IMR-90 (cell line): ENCODE results near the gene ARL2. TPM values are rescaled to one million over a fixed set of nuclear protein-coding genes. Genes with fewer than 3 reads are reported as not detected.

Experiments used
- ATAC-seq: fragments of 200-7000 bp; cut with Tn5 transposase; 2 replicates; pipeline ENCODE4 v1.9.1; 2020; ENCODE audit warnings: low read depth, mild to moderate bottlenecking, moderate library complexity
- BruUV-seq: library from RNA; stranded (reverse); fragments of 400-500 nt; replicated peaks from 2 replicates; lab custom pipeline; 2021; lab: Mats Ljungman, UMichigan
- CTCF ChIA-PET: fragments of 300-600 bp; formaldehyde crosslinking; extraction: SDS; loops from one replicate; lab custom pipeline; 2021; ENCODE audit warnings: antibody characterized with exemption; lab: Yijun Ruan, JAX
- POLR2A ChIA-PET: fragments of 300-600 bp; sonication (Branson Sonifier 250); formaldehyde crosslinking; loops from one replicate; lab custom pipeline; 2022; ENCODE audit warnings: antibody characterized with exemption; ENCODE audit not compliant: unreplicated experiment; lab: Charles Lee
- DNase-seq: peaks from one replicate; pipeline ENCODE4 v3.0.0; 2013
- H2AFZ ChIP-seq: replicated peaks from 2 replicates; pipeline ENCODE3; 2013; ENCODE audit warnings: low read length, mild to moderate bottlenecking; ENCODE audit not compliant: poor library complexity
- H2AK5ac ChIP-seq: 2 replicates; pipeline ENCODE4 v1.6.1; 2013; ENCODE audit warnings: low read depth, low read length, inconsistent platforms
- H2AK9ac ChIP-seq: replicated peaks from 2 replicates; pipeline ENCODE3; 2013; ENCODE audit warnings: mild to moderate bottlenecking, low read depth, low read length, moderate library complexity; ENCODE audit not compliant: poor library complexity
- H2BK120ac ChIP-seq: 2 replicates; pipeline ENCODE4 v1.6.1; 2013; ENCODE audit warnings: low read depth, low read length, inconsistent platforms
- H2BK15ac ChIP-seq: 3 replicates; pipeline ENCODE4 v1.6.1; 2013; ENCODE audit warnings: low read depth, low read length, inconsistent platforms
- H2BK20ac ChIP-seq: 2 replicates; pipeline ENCODE4 v1.6.1; 2013; ENCODE audit warnings: low read depth, mild to moderate bottlenecking, inconsistent platforms, low read length, moderate library complexity
- H2BK5ac ChIP-seq: 2 replicates; pipeline ENCODE4 v1.6.1; 2013; ENCODE audit warnings: mild to moderate bottlenecking, low read depth, low read length, inconsistent platforms; ENCODE audit not compliant: poor library complexity, severe bottlenecking
- H3K14ac ChIP-seq: replicated peaks from 2 replicates; pipeline ENCODE4 v1.6.1; 2013; ENCODE audit warnings: low read depth, low read length, inconsistent platforms
- H3K18ac ChIP-seq: 2 replicates; pipeline ENCODE4 v1.6.1; 2013; ENCODE audit warnings: low read depth, low read length, control low read depth
- H3K23ac ChIP-seq: 2 replicates; pipeline ENCODE4 v1.6.1; 2013; ENCODE audit warnings: low read depth, low read length, inconsistent platforms
- H3K27ac ChIP-seq: 2 replicates; pipeline ENCODE4 v1.5.1; 2013; ENCODE audit warnings: mild to moderate bottlenecking, control low read depth, low read length; ENCODE audit not compliant: insufficient read depth
- H3K27me3 ChIP-seq: 2 replicates; pipeline ENCODE4 v1.6.1; 2013; ENCODE audit warnings: low read length; ENCODE audit not compliant: control insufficient read depth, insufficient read depth
- H3K36me3 ChIP-seq: 2 replicates; pipeline ENCODE4 v1.6.1; 2013; ENCODE audit warnings: low read length, mixed read lengths; ENCODE audit not compliant: control insufficient read depth, insufficient read depth
- H3K4ac ChIP-seq: 2 replicates; pipeline ENCODE4 v1.6.1; 2013; ENCODE audit warnings: low read depth, low read length, inconsistent platforms
- H3K4me1 ChIP-seq: 2 replicates; pipeline ENCODE4 v1.6.1; 2013; ENCODE audit warnings: low read length, mixed read lengths; ENCODE audit not compliant: control insufficient read depth, insufficient read depth
- H3K4me2 ChIP-seq: 2 replicates; pipeline ENCODE4 v1.6.1; 2013; ENCODE audit warnings: low read depth, mild to moderate bottlenecking, control low read depth, low read length, moderate library complexity
- H3K4me3 ChIP-seq: 2 replicates; pipeline ENCODE4 v1.5.1; 2013; ENCODE audit warnings: low read depth, mild to moderate bottlenecking, control low read depth, low read length, moderate library complexity; ENCODE audit not compliant: insufficient read depth
- H3K56ac ChIP-seq: 2 replicates; pipeline ENCODE4 v1.6.1; 2013; ENCODE audit warnings: low read length, inconsistent platforms; ENCODE audit not compliant: insufficient read depth; ENCODE audit errors: extremely low read depth
- H3K79me1 ChIP-seq, 2 experiments: 2 replicates each; pipeline ENCODE4 v1.6.1; 2013; ENCODE audit warnings: low read length in 2 of 2, inconsistent platforms in 1 of 2, low read depth in 1 of 2
- H3K9ac ChIP-seq: 2 replicates; pipeline ENCODE4 v1.6.1; 2013; ENCODE audit warnings: low read depth, low read length, control low read depth
- H3K9me1 ChIP-seq: 2 replicates; pipeline ENCODE4 v1.6.1; 2013; ENCODE audit warnings: low read length, inconsistent platforms; ENCODE audit not compliant: insufficient read depth
- H3K9me3 ChIP-seq: 2 replicates; pipeline ENCODE4 v1.6.1; 2013; ENCODE audit warnings: low read length; ENCODE audit not compliant: control insufficient read depth, insufficient read depth
- H4K20me1 ChIP-seq: 2 replicates; pipeline ENCODE4 v1.6.1; 2013; ENCODE audit warnings: low read length, inconsistent platforms; ENCODE audit not compliant: insufficient read depth
- H4K5ac ChIP-seq: 2 replicates; pipeline ENCODE4 v1.6.1; 2013; ENCODE audit warnings: mild to moderate bottlenecking, low read depth, low read length, control low read depth
- H4K8ac ChIP-seq, 2 experiments: 2 replicates each; pipeline ENCODE4 v1.6.1; 2013; ENCODE audit warnings: low read depth in 2 of 2, low read length in 2 of 2, control low read depth in 1 of 2, inconsistent platforms in 1 of 2
- H4K91ac ChIP-seq: 2 replicates; pipeline ENCODE4 v1.6.1; 2013; ENCODE audit warnings: low read depth, low read length, inconsistent platforms; ENCODE audit not compliant: insufficient read depth
- BHLHE40 ChIP-seq: fragments of 150-350 bp; IDR thresholded peaks from 2 replicates; pipeline ENCODE4 v1.6.1; 2016; ENCODE audit warnings: mild to moderate bottlenecking, low read depth, low read length
- CEBPB ChIP-seq: IDR thresholded peaks from 2 replicates; pipeline ENCODE4 v1.6.1; 2012; ENCODE audit warnings: low read depth, low read length, improper control_type of control experiment
- CHD1 ChIP-seq: IDR thresholded peaks from 2 replicates; pipeline ENCODE4 v1.6.1; 2012; ENCODE audit warnings: low read depth, low read length, improper control_type of control experiment
- FOS ChIP-seq: fragments of 150-350 bp; IDR thresholded peaks from 2 replicates; pipeline ENCODE4 v1.6.1; 2016; ENCODE audit warnings: low read depth, low read length
- MAFK ChIP-seq: IDR thresholded peaks from 2 replicates; pipeline ENCODE4 v1.6.1; 2012; ENCODE audit warnings: low read depth, low read length, improper control_type of control experiment
- MAZ ChIP-seq: IDR thresholded peaks from 2 replicates; pipeline ENCODE4 v1.6.1; 2012; ENCODE audit warnings: low read depth, mild to moderate bottlenecking, low read length, improper control_type of control experiment, moderate library complexity, borderline replicate concordance
- MXI1 ChIP-seq: IDR thresholded peaks from 2 replicates; pipeline ENCODE4 v1.6.1; 2012; ENCODE audit warnings: low read depth, mild to moderate bottlenecking, low read length, moderate library complexity, borderline replicate concordance
- NFE2L2 ChIP-seq: fragments of 150-350 bp; IDR thresholded peaks from 2 replicates; pipeline ENCODE4 v1.6.1; 2016; ENCODE audit warnings: low read depth, mild to moderate bottlenecking, low read length
- POLR2A ChIP-seq: IDR thresholded peaks from 2 replicates; pipeline ENCODE4 v1.6.1; 2012; ENCODE audit warnings: mild to moderate bottlenecking, low read depth, low read length
- RAD21 ChIP-seq: IDR thresholded peaks from 2 replicates; pipeline ENCODE4 v1.6.1; 2012; ENCODE audit warnings: low read length, improper control_type of control experiment
- RCOR1 ChIP-seq: IDR thresholded peaks from 2 replicates; pipeline ENCODE4 v1.6.1; 2012; ENCODE audit warnings: mild to moderate bottlenecking, low read length, improper control_type of control experiment; ENCODE audit not compliant: insufficient replicate concordance
- RFX5 ChIP-seq: IDR thresholded peaks from 2 replicates; pipeline ENCODE4 v1.8.0; 2012; ENCODE audit warnings: low read depth, mild to moderate bottlenecking, low read length, moderate library complexity
- SMC3 ChIP-seq: fragments of 150-350 bp; IDR thresholded peaks from 2 replicates; pipeline ENCODE4 v1.6.1; 2016; ENCODE audit warnings: low read depth, mild to moderate bottlenecking, antibody characterized with exemption, low read length, moderate library complexity
- WGBS, 2 experiments: methylation state at CpG; one replicate each; pipeline versions ENCODE4 v1.1.5 to v1.1.7; 2013; ENCODE audit warnings: missing lambda C conversion rate in 2 of 2; ENCODE audit not compliant: insufficient read length in 1 of 2; ENCODE audit errors: extremely low coverage in 2 of 2; 5-methylcytosine and 5-hydroxymethylcytosine counted together
- dilution Hi-C: fragments of 300-500 bp; cut with HindIII; formaldehyde crosslinking; loops from one replicate; pipeline ENCODE4 v1.14.3; 2018; ENCODE audit warnings: low sequenced_read_pairs; ENCODE audit not compliant: unreplicated experiment
- in situ Hi-C: fragments of 300-500 bp; cut with MboI; formaldehyde crosslinking; loops from 3 replicates; pipeline ENCODE4 v1.14.3; 2019; ENCODE audit warnings: low sequenced_read_pairs, inconsistent platforms, mixed read lengths
- intact Hi-C: fragments of 100-400 bp; cut with micrococcal nuclease; formaldehyde crosslinking; loops from 2 replicates; pipeline ENCODE4 v1.10.0; 2022
- polyA plus RNA-seq, 3 experiments: library from polyadenylated mRNA; depleted of rRNA; stranded (reverse); fragments of >200 nt; gene quantifications; 2 replicates each; pipeline ENCODE4 v1.2.3, GENCODE V29; 2012; ENCODE audit warnings: low replicate concordance in 1 of 3
- total RNA-seq: library from RNA; depleted of rRNA; stranded (reverse); fragments of >200 nt; gene quantifications from 2 replicates; pipeline ENCODE4 v1.2.3, GENCODE V29; 2012
- TF ChIP-seq, protein P1 (sequence below): conservative IDR thresholded peaks from 2 replicates; pipeline ENCODE4 v1.5.1; 2012; ENCODE audit warnings: mild to moderate bottlenecking, low read depth, low read length, improper control_type of control experiment
- TF ChIP-seq, protein P2 (sequence below): fragments of 150-350 bp; IDR thresholded peaks from 2 replicates; pipeline ENCODE4 v1.6.1; 2017; ENCODE audit warnings: mild to moderate bottlenecking, antibody characterized with exemption, low read length, low read depth

Gene ARL2
- total and polyA plus RNA-seq, 2 of the 4 experiments (the other 2 are of a cell fraction): 48.9 to 152 TPM

DNA sequence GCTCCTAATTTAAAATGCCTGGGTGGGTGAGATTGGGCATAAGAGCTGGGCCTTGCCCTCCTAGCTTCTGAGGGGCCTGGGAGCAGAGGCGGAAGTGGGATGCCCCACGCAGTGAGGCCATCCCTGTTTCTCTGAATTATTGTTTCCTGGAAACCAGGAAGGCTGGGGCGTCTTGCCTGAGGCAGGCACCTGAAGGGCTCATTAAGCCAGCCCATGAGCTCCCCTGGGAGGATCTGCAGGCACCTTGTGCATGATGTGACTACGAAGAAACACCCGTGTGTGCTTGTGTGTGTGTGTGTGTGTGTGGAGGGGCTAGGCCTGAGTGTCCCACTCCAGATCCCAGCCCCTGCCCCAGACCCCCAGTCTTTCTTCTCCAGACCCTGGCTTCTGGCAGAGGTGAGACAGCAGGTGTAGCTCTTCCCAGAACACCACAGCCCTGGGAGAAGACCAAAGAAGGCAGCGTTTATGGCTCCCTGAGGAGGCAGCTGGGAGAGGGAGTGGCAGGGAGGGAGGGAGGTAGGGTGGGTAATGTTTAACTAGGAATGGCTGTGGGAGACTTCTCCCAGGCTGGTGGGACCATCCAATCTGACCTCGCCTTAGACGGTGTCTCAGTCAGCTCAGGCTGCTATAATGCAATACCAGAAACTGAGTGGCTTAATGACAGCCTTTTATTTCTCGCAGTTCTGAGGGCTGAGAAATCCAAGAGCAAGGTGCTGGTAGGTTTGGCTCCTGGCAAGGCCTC, 15.1 kb upstream of the ARL2 start:
- no peak overlapping the region for H4K91ac ChIP-seq
- CTCF ChIA-PET: interaction anchor here (0.9 kb wide), 1 partner anchor 152 kb away, joined by 3 read pairs; no protein-coding TSS in a partner anchor
- ATAC-seq (no peak), DNase-seq (no peak)
- no peaks in the 10 kb centered on the region for H4K20me1 ChIP-seq
- dilution Hi-C loops (no loop called here), in situ Hi-C loops (no loop called here), intact Hi-C loops (loop anchor here (5.0 kb wide), 1 partner anchor 152 kb away; no protein-coding TSS in a partner anchor)
- H2BK120ac ChIP-seq: no peak overlapping the region
- H3K14ac ChIP-seq: no peak overlapping the region
- 0 out of 2 replicates have a peak, but pooled peaks cover 4% of the 10 kb centered on the region for H3K4me1 ChIP-seq
- no peaks in the 10 kb centered on the region for H3K9me3 ChIP-seq
- H4K5ac ChIP-seq: no peak overlapping the region
- H3K56ac ChIP-seq: no peak overlapping the region
- H3K4me2 ChIP-seq: no peak overlapping the region
- H2BK15ac ChIP-seq: no peak overlapping the region
- no peak overlapping the region for H3K27ac ChIP-seq
- H2BK5ac ChIP-seq: no peak overlapping the region
- no TSS peak for BruUV-seq
- no peak overlapping the region for H3K4ac ChIP-seq
- POLR2A ChIA-PET: no interaction called here
- no peak overlapping the region for H2AFZ ChIP-seq
- H3K18ac ChIP-seq: no peak overlapping the region
- H3K79me1 ChIP-seq: no peaks in the 10 kb centered on the region
- no peak overlapping the region for H3K9ac ChIP-seq
- no peak overlapping the region for H2BK20ac ChIP-seq
- H2AK9ac ChIP-seq: no peak overlapping the region
- WGBS, 2 experiments: 47% methylated on average over 4 of the region's 9 CpGs; no CpG with 5 or more reads in 1 of the 2 experiments
- no peak overlapping the region for H3K23ac ChIP-seq
- no peak overlapping the region for H2AK5ac ChIP-seq
- no peaks in the 10 kb centered on the region for H3K27me3 ChIP-seq
- no peaks in the 10 kb centered on the region for H3K36me3 ChIP-seq
- no peak overlapping the region for H4K8ac ChIP-seq
- H3K9me1 ChIP-seq: peaks cover 7% of the 10 kb centered on the region; the same call in 1 of the 2 replicates
- no peak overlapping the region for H3K4me3 ChIP-seq
- TF ChIP-seq RAD21 (no peak), MAZ (no peak), MAFK (no peak), SMC3 (no peak), CEBPB (no peak), POLR2A (no peak), RCOR1 (no peak), FOS (no peak), BHLHE40 (no peak), CHD1 (no peak), RFX5 (no peak), NFE2L2 (no peak), MXI1 (no peak)
- TF ChIP-seq, protein P1, sequence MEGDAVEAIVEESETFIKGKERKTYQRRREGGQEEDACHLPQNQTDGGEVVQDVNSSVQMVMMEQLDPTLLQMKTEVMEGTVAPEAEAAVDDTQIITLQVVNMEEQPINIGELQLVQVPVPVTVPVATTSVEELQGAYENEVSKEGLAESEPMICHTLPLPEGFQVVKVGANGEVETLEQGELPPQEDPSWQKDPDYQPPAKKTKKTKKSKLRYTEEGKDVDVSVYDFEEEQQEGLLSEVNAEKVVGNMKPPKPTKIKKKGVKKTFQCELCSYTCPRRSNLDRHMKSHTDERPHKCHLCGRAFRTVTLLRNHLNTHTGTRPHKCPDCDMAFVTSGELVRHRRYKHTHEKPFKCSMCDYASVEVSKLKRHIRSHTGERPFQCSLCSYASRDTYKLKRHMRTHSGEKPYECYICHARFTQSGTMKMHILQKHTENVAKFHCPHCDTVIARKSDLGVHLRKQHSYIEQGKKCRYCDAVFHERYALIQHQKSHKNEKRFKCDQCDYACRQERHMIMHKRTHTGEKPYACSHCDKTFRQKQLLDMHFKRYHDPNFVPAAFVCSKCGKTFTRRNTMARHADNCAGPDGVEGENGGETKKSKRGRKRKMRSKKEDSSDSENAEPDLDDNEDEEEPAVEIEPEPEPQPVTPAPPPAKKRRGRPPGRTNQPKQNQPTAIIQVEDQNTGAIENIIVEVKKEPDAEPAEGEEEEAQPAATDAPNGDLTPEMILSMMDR: no peak
- TF ChIP-seq, protein P2, sequence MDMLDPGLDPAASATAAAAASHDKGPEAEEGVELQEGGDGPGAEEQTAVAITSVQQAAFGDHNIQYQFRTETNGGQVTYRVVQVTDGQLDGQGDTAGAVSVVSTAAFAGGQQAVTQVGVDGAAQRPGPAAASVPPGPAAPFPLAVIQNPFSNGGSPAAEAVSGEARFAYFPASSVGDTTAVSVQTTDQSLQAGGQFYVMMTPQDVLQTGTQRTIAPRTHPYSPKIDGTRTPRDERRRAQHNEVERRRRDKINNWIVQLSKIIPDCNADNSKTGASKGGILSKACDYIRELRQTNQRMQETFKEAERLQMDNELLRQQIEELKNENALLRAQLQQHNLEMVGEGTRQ: no peak
